ENCODE measurements around the gene TRAT1. TPM values are rescaled to one million over a fixed set of nuclear protein-coding genes. Genes with fewer than 3 reads are reported as not detected.

TRAT1 gene
- total RNA-seq, 2 experiments from 2014 or later: 13.8 to 15.5 TPM

GRCh38 chr3:108897883-108898282, 75.3 kb downstream of the TRAT1 start:
- peak; percentile 52 for ATAC-seq
- peaks cover 38% of the 10 kb centered on the region for H3K4me1 Mint-ChIP-seq (ENCODE audit: low read depth)
- no peaks in the 10 kb centered on the region for H3K36me3 Mint-ChIP-seq (ENCODE audit: low read depth)
- POLR2A ChIA-PET: interaction anchor here (1.1 kb wide), 3 partner anchors 27 to 309 kb away, joined by 4 to 5 read pairs (median 5); partner anchors contain the start of genes CIP2A and DZIP3
- peak overlapping the region; percentile 63 for H3K27ac Mint-ChIP-seq
- no peaks in the 10 kb centered on the region for H3K27me3 Mint-ChIP-seq
- DNase-seq: no peak
- intact Hi-C loops (cut with micrococcal nuclease): no loop called here
- no peak overlapping the region for H3K4me3 Mint-ChIP-seq
- CTCF ChIA-PET: interaction anchor here (0.8 to 2.0 kb wide), 4 partner anchors 17 to 113 kb away, joined by 3 to 19 read pairs (median 5); no protein-coding TSS in a partner anchor
- no peaks in the 10 kb centered on the region for H3K9me3 Mint-ChIP-seq
- TF ChIP-seq, protein P1, sequence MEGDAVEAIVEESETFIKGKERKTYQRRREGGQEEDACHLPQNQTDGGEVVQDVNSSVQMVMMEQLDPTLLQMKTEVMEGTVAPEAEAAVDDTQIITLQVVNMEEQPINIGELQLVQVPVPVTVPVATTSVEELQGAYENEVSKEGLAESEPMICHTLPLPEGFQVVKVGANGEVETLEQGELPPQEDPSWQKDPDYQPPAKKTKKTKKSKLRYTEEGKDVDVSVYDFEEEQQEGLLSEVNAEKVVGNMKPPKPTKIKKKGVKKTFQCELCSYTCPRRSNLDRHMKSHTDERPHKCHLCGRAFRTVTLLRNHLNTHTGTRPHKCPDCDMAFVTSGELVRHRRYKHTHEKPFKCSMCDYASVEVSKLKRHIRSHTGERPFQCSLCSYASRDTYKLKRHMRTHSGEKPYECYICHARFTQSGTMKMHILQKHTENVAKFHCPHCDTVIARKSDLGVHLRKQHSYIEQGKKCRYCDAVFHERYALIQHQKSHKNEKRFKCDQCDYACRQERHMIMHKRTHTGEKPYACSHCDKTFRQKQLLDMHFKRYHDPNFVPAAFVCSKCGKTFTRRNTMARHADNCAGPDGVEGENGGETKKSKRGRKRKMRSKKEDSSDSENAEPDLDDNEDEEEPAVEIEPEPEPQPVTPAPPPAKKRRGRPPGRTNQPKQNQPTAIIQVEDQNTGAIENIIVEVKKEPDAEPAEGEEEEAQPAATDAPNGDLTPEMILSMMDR (IDR thresholded peaks at IDR 0.05): no peak

DNA sequence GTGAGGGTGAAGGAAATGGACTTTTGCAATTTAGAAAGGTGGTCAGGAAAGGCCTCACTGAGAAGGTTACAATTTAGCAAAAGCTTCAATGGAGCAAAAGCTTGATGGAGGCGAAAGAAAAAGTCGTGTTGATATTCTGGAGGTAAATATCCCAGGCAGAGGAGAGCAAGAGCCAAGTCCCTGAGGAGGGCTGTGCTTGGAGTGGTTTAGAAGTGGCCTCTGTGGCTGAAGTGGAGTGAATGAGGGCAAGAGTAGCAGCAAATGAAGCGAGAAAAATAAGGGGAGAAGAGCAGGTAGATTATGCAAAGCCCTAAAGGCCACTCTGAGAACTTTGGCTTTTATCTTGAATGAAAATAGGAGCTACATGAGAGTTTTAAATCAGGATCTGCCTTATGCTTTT, 76.9 kb downstream of the TRAT1 start:
- TF ChIP-seq, protein P1 (IDR thresholded peaks at IDR 0.05): no peak
- CTCF ChIA-PET: interaction anchor here (1.0 to 2.1 kb wide), 3 partner anchors 15 to 238 kb away, joined by 4 to 10 read pairs (median 5); no protein-coding TSS in a partner anchor
- ATAC-seq: no peak
- POLR2A ChIA-PET: no interaction called here
- Mint-ChIP-seq H3K4me1 (ENCODE audit: low read depth) (peaks cover 38% of the 10 kb centered on the region), H3K4me3 (no peak overlapping the region), H3K27me3 (no peaks in the 10 kb centered on the region), H3K27ac (no peak overlapping the region), H3K36me3 (ENCODE audit: low read depth) (no peaks in the 10 kb centered on the region), H3K9me3 (no peaks in the 10 kb centered on the region)
- no peak for DNase-seq
- intact Hi-C loops (cut with micrococcal nuclease): no loop called here

Other genes starting within 250 kb of the TRAT1 start
- 10 to 100 TPM; 42.5 to 44.9 TPM for gene CIP2A, start 233.3 kb upstream of the TRAT1 start, total RNA-seq
- 10 to 100 TPM; 18.5 to 21.8 TPM for gene DZIP3, start 233.1 kb upstream of the TRAT1 start, total RNA-seq
- not detected for gene RETNLB, start 65.4 kb upstream of the TRAT1 start, total RNA-seq
- not detected for gene GUCA1C, start 131.1 kb downstream of the TRAT1 start, total RNA-seq